ENCODE data around the gene PXDC1. TPM values are rescaled to one million over a fixed set of nuclear protein-coding genes. Genes with fewer than 3 reads are reported as not detected.

The PXDC1 gene
- total RNA-seq, 1 donor from 2014 or later = 55.8 TPM

- DNase-seq (ENCODE audit: low spot score) = peak; percentile 85
- ATAC-seq = peak; percentile 43
Measured at GRCh38 chr6:3749067-3749841, 2.3 kb downstream of the PXDC1 start.

- peak; percentile 74 for DNase-seq (ENCODE audit: low spot score)
- ATAC-seq = peak; percentile 24
Measured at GRCh38 chr6:3748208-3749066, 3.1 kb downstream of the PXDC1 start.

- DNase-seq (ENCODE audit: low spot score) = no peak
- no peak for ATAC-seq
Measured at GRCh38 chr6:3747100-3747737, 4.3 kb downstream of the PXDC1 start.

GRCh38 chr6:3746696-3747095 lies 4.8 kb downstream of the PXDC1 start:
- ATAC-seq = no peak

GRCh38 chr6:3746119-3746691 lies 5.3 kb downstream of the PXDC1 start:
- ATAC-seq (no peak), DNase-seq (ENCODE audit: low spot score) (no peak)

More at GRCh38 chr6:3746696-3747095, 4.8 kb downstream of the PXDC1 start:
- DNase-seq (ENCODE audit: low spot score) = no peak

- no peak for ATAC-seq
- no peak for DNase-seq (ENCODE audit: low spot score)
Measured at GRCh38 chr6:3745566-3746118, 5.9 kb downstream of the PXDC1 start.

GRCh38 chr6:3744901-3745470 lies 6.5 kb downstream of the PXDC1 start:
- ATAC-seq (peak; percentile 57), DNase-seq (ENCODE audit: low spot score) (peak; percentile 85)

- DNase-seq (ENCODE audit: low spot score) (no peak), ATAC-seq (peak; percentile 0)
Measured at GRCh38 chr6:3744211-3744900, 7.2 kb downstream of the PXDC1 start.

- DNase-seq (ENCODE audit: low spot score) (no peak), ATAC-seq (no peak)
Measured at GRCh38 chr6:3743541-3743940, 8.0 kb downstream of the PXDC1 start.

GRCh38 chr6:3742426-3743344 lies 8.8 kb downstream of the PXDC1 start:
- DNase-seq (ENCODE audit: low spot score) (peak; percentile 92), ATAC-seq (peak; percentile 75)

- ATAC-seq = no peak
- DNase-seq (ENCODE audit: low spot score) = no peak
Measured at GRCh38 chr6:3742076-3742425, 9.5 kb downstream of the PXDC1 start.

- no peak for ATAC-seq
- DNase-seq (ENCODE audit: low spot score) = no peak
Measured at GRCh38 chr6:3741477-3741871, 10.0 kb downstream of the PXDC1 start.

- ATAC-seq = no peak
- DNase-seq (ENCODE audit: low spot score) = no peak
Measured at GRCh38 chr6:3740551-3741476, 10.7 kb downstream of the PXDC1 start.

GRCh38 chr6:3739311-3739897 lies 12.1 kb downstream of the PXDC1 start:
- ATAC-seq = no peak
- DNase-seq (ENCODE audit: low spot score) = no peak

- no peak for DNase-seq (ENCODE audit: low spot score)
- no peak for ATAC-seq
Measured at GRCh38 chr6:3738381-3739131, 13.0 kb downstream of the PXDC1 start.

- no peak for ATAC-seq
Measured at GRCh38 chr6:3737831-3738210, 13.7 kb downstream of the PXDC1 start.

More at GRCh38 chr6:3737831-3738210, 13.7 kb downstream of the PXDC1 start:
- no peak for DNase-seq (ENCODE audit: low spot score)
